Ishikawa (cell line): Measurements from ENCODE around the gene ANO6.

ENCODE experiments used
- CEBPB ChIP-seq: IDR thresholded peaks from 2 replicates; pipeline ENCODE4 v1.6.1; 2012
- CREB1 ChIP-seq: IDR thresholded peaks from 2 replicates; pipeline ENCODE4 v1.6.1; 2012; ENCODE audit warnings: low read depth
- EGR1 ChIP-seq: IDR thresholded peaks from 2 replicates; pipeline ENCODE4 v1.6.1; 2012
- EP300 ChIP-seq: IDR thresholded peaks from 2 replicates; pipeline ENCODE4 v1.6.1; 2012; ENCODE audit warnings: borderline replicate concordance
- FOXM1 ChIP-seq: IDR thresholded peaks from 2 replicates; pipeline ENCODE4 v1.6.1; 2012; ENCODE audit warnings: low read depth, borderline replicate concordance
- MAX ChIP-seq: IDR thresholded peaks from 2 replicates; pipeline ENCODE4 v1.6.1; 2012
- NFIC ChIP-seq: IDR thresholded peaks from 2 replicates; pipeline ENCODE4 v1.6.1; 2012
- RAD21 ChIP-seq: IDR thresholded peaks from 2 replicates; pipeline ENCODE4 v1.6.1; 2012; ENCODE audit warnings: low read depth
- REST ChIP-seq: IDR thresholded peaks from 2 replicates; pipeline ENCODE4 v1.6.1; 2012; ENCODE audit warnings: low read depth, mild to moderate bottlenecking
- TAF1 ChIP-seq: IDR thresholded peaks from 2 replicates; pipeline ENCODE4 v1.6.1; 2012; ENCODE audit warnings: low read depth, mild to moderate bottlenecking
- TCF12 ChIP-seq: IDR thresholded peaks from 2 replicates; pipeline ENCODE4 v1.6.1; 2012; ENCODE audit warnings: low read depth
- TEAD4 ChIP-seq: IDR thresholded peaks from 2 replicates; pipeline ENCODE4 v1.6.1; 2012
- USF1 ChIP-seq: IDR thresholded peaks from 2 replicates; pipeline ENCODE4 v1.6.1; 2012
- YY1 ChIP-seq: IDR thresholded peaks from 2 replicates; pipeline ENCODE4 v1.6.1; 2012; ENCODE audit warnings: low read depth
- ZBTB7A ChIP-seq: IDR thresholded peaks from 2 replicates; pipeline ENCODE4 v1.6.1; 2012; ENCODE audit warnings: low read depth

ANO6 gene

GRCh38 chr12:45232756-45233372, 17.0 kb downstream of the ANO6 start:
- TF ChIP-seq TAF1 (0 out of 2 replicates have a peak, but pooled peaks have one; percentile 21), CEBPB (no peak), TCF12 (peak; percentile 84), RAD21 (peak; percentile 15; the same call in 1 of the 2 replicates), TEAD4 (peak; percentile 76), EP300 (peak; percentile 85; the same call in 1 of the 2 replicates), NFIC (0 out of 2 replicates have a peak, but pooled peaks have one; percentile 52), FOXM1 (peak; percentile 71; the same call in 1 of the 2 replicates), REST (no peak), CREB1 (no peak), ZBTB7A (no peak), EGR1 (no peak), YY1 (peak; percentile 72), MAX (peak; percentile 54), USF1 (no peak)

- TF ChIP-seq RAD21 (peak; percentile 31; the same call in 1 of the 2 replicates), NFIC (peak; percentile 72; the same call in 1 of the 2 replicates), REST (no peak), CREB1 (no peak), EP300 (peak; percentile 90), ZBTB7A (no peak), USF1 (no peak), TEAD4 (peak; percentile 94), MAX (no peak), EGR1 (no peak), TCF12 (peak; percentile 93), FOXM1 (peak; percentile 88), YY1 (no peak), CEBPB (no peak), TAF1 (no peak)
These were observed 18.4 kb downstream of the ANO6 start for GRCh38 chr12:45234139-45234865.

- peak; percentile 99 for TF ChIP-seq TEAD4
- no peak; the same call in 1 of the 2 replicates for TF ChIP-seq YY1
- TF ChIP-seq EGR1, result no peak
- TF ChIP-seq USF1, result peak; percentile 49; the same call in 1 of the 2 replicates
- TF ChIP-seq CEBPB, result peak; percentile 74
- TF ChIP-seq ZBTB7A, result peak; percentile 83
- peak; percentile 97 for TF ChIP-seq FOXM1
- no peak for TF ChIP-seq REST
- TF ChIP-seq RAD21, result peak; percentile 51
- 0 out of 2 replicates have a peak, but pooled peaks have one; percentile 31 for TF ChIP-seq TAF1
- no peak; the same call in none of the 2 replicates for TF ChIP-seq CREB1
- peak; percentile 99 for TF ChIP-seq TCF12
- peak; percentile 98 for TF ChIP-seq EP300
- TF ChIP-seq NFIC, result peak; percentile 97
- peak; percentile 92 for TF ChIP-seq MAX
These were observed 19.5 kb downstream of the ANO6 start for GRCh38 chr12:45235087-45236025.
